ENCODE measurements around the gene MATN3. TPM values are rescaled to one million over a fixed set of nuclear protein-coding genes. Genes with fewer than 3 reads are reported as not detected.

The MATN3 gene
- total RNA-seq, 2 experiments from 2014 or later, result not detected

- Mint-ChIP-seq H3K4me3 (no peak overlapping the region), H3K27ac (no peak overlapping the region), H3K4me1 (ENCODE audit: low read depth) (no peaks in the 10 kb centered on the region), H3K9me3 (no peaks in the 10 kb centered on the region), H3K27me3 (no peaks in the 10 kb centered on the region), H3K36me3 (ENCODE audit: low read depth) (peaks cover 25% of the 10 kb centered on the region)
- no peak overlapping the region for H3K4me3 ChIP-seq (ENCODE audit: low read length)
- ATAC-seq (ENCODE audit: poor library complexity), result no peak
- POLR2A ChIA-PET, result no interaction called here
- no peaks in the 10 kb centered on the region for H3K4me1 ChIP-seq (ENCODE audit: insufficient read depth, low read length)
- no peaks in the 10 kb centered on the region for H3K27me3 ChIP-seq (ENCODE audit: control insufficient read depth in 1 of 2, insufficient read depth in 2 of 2, low read length in 2 of 2)
- no peak for DNase-seq
- H3K36me3 ChIP-seq (ENCODE audit: insufficient read depth, low read length), result peaks cover 6% of the 10 kb centered on the region
- TF ChIP-seq CTCF (IDR thresholded peaks at IDR 0.05), result no peak
- intact Hi-C loops (cut with DNase I, micrococcal nuclease), result loop anchor here in 1 of 2 experiments (10.0 kb wide), 1 partner anchor 75 kb away; the partner anchor contains the start of gene TTC32
- no peaks in the 10 kb centered on the region for H3K9me3 ChIP-seq (ENCODE audit: control insufficient read depth in 1 of 2, insufficient read depth in 1 of 2, low read length in 2 of 2)
- CTCF ChIA-PET, result interaction anchor here (0.7 kb wide), 1 partner anchor 39 kb away, joined by 3 read pairs; no protein-coding TSS in a partner anchor
- H3K27ac ChIP-seq (ENCODE audit: low read depth in 1 of 2, low read length in 2 of 2), result no peak overlapping the region
Observed at GRCh38 chr2:19979932-19980331, 32.5 kb downstream of the MATN3 start.

- Mint-ChIP-seq H3K27ac (no peak overlapping the region), H3K9me3 (no peaks in the 10 kb centered on the region), H3K36me3 (ENCODE audit: low read depth) (peaks cover 40% of the 10 kb centered on the region), H3K4me1 (ENCODE audit: low read depth) (peaks cover 12% of the 10 kb centered on the region), H3K4me3 (no peak overlapping the region), H3K27me3 (no peaks in the 10 kb centered on the region)
- CTCF ChIA-PET, result no interaction called here
- Histone ChIP-seq H3K9me3 (ENCODE audit: control insufficient read depth in 1 of 2, insufficient read depth in 1 of 2, low read length in 2 of 2) (no peaks in the 10 kb centered on the region), H3K27ac (ENCODE audit: low read depth in 1 of 2, low read length in 2 of 2) (no peak overlapping the region), H3K27me3 (ENCODE audit: control insufficient read depth in 1 of 2, insufficient read depth in 2 of 2, low read length in 2 of 2) (no peaks in the 10 kb centered on the region), H3K4me3 (ENCODE audit: low read length) (no peak overlapping the region), H3K4me1 (ENCODE audit: insufficient read depth, low read length) (no peaks in the 10 kb centered on the region), H3K36me3 (ENCODE audit: insufficient read depth, low read length) (peaks cover 6% of the 10 kb centered on the region)
- no peak for TF ChIP-seq CTCF (IDR thresholded peaks at IDR 0.05)
- ATAC-seq (ENCODE audit: poor library complexity), result no peak
- POLR2A ChIA-PET, result no interaction called here
- no peak for DNase-seq
- intact Hi-C loops (cut with DNase I, micrococcal nuclease), result no loop called here
Observed at GRCh38 chr2:19973466-19973865, 39.0 kb downstream of the MATN3 start.

GRCh38 chr2:19971691-19972090 is 40.8 kb downstream of the MATN3 start:
- no peak overlapping the region for H3K4me3 Mint-ChIP-seq
- ATAC-seq (ENCODE audit: poor library complexity), result peak; percentile 92
- CTCF ChIA-PET, result interaction anchor here (1.0 kb wide), 1 partner anchor 14 kb away, joined by 3 read pairs; no protein-coding TSS in a partner anchor

More at GRCh38 chr2:19971691-19972090, 40.8 kb downstream of the MATN3 start:
- Mint-ChIP-seq H3K36me3 (ENCODE audit: low read depth) (peaks cover 45% of the 10 kb centered on the region), H3K4me1 (ENCODE audit: low read depth) (peaks cover 12% of the 10 kb centered on the region), H3K27me3 (no peaks in the 10 kb centered on the region), H3K27ac (peak overlapping the region; percentile 50), H3K9me3 (no peaks in the 10 kb centered on the region)
- POLR2A ChIA-PET, result no interaction called here
- Histone ChIP-seq H3K9me3 (ENCODE audit: control insufficient read depth in 1 of 2, insufficient read depth in 1 of 2, low read length in 2 of 2) (no peaks in the 10 kb centered on the region), H3K4me1 (ENCODE audit: insufficient read depth, low read length) (no peaks in the 10 kb centered on the region), H3K4me3 (ENCODE audit: low read length) (no peak overlapping the region), H3K27ac (ENCODE audit: low read depth in 1 of 2, low read length in 2 of 2) (no peak overlapping the region), H3K36me3 (ENCODE audit: insufficient read depth, low read length) (no peaks in the 10 kb centered on the region), H3K27me3 (ENCODE audit: control insufficient read depth in 1 of 2, insufficient read depth in 2 of 2, low read length in 2 of 2) (no peaks in the 10 kb centered on the region)
- DNase-seq, result peak in 4 of 14 experiments; percentile 9 to 54 (median 44)
- TF ChIP-seq CTCF (IDR thresholded peaks at IDR 0.05), result no peak
- intact Hi-C loops (cut with DNase I, micrococcal nuclease), result no loop called here
